Neural progenitor cell (in vitro differentiated cells): ENCODE measurements around the gene ELOVL2.

Experiments
- CTCF ChIP-seq: fragments of 200-600 bp; sonication (generic); IDR thresholded peaks from 2 replicates; pipeline ENCODE4 v1.5.1; 2017; ENCODE audit warnings: antibody characterized with exemption, mild to moderate bottlenecking
- EZH2 ChIP-seq: fragments of 200-600 bp; sonication (generic); IDR thresholded peaks from 2 replicates; pipeline ENCODE4 v1.6.1; 2017; ENCODE audit warnings: antibody characterized with exemption, mild to moderate bottlenecking, moderate library complexity

DNA sequence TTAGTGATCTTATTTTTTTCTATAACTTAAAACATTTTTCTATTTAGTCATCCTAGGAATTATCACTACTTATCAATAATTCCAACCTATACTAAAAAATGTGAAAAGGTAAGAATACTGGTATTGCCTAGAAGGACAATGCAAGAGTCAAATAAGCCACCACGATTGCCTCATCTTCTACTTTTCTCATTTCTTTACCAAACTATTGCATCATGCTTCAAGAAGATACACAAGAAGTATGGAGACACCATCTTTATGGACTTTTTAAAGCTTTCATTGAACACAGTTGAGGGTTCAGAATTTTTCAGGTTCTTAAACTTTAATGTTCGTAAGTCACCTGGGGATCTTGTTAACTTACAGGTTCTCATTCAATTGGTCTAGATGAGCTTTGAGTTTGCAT lies 25.9 kb downstream of the ELOVL2 start:
- TF ChIP-seq CTCF (no peak), EZH2 (no peak)
